Measurements from ENCODE around the gene ZNF467.

DNA sequence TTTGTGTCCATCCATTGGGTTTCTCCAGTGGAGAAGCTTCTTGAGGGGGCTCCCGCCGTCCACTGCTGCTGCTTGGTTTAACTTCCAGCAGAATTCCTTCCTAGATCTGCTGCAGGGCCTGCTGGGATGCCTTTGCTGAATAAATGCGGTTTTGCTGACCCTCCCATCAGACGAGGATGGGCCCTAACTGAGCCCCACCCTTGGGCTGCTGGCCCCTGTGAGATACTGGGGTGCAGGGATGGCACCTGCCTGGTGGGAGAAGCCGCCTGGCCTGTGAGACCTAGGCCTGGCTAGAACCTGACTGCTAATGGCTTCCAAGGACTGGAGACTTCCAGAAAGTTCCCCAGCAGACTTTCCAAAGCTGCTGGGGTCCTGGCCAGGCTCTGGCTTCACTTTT lies 43.8 kb downstream of the ZNF467 start:
- TF ChIP-seq, protein P1, sequence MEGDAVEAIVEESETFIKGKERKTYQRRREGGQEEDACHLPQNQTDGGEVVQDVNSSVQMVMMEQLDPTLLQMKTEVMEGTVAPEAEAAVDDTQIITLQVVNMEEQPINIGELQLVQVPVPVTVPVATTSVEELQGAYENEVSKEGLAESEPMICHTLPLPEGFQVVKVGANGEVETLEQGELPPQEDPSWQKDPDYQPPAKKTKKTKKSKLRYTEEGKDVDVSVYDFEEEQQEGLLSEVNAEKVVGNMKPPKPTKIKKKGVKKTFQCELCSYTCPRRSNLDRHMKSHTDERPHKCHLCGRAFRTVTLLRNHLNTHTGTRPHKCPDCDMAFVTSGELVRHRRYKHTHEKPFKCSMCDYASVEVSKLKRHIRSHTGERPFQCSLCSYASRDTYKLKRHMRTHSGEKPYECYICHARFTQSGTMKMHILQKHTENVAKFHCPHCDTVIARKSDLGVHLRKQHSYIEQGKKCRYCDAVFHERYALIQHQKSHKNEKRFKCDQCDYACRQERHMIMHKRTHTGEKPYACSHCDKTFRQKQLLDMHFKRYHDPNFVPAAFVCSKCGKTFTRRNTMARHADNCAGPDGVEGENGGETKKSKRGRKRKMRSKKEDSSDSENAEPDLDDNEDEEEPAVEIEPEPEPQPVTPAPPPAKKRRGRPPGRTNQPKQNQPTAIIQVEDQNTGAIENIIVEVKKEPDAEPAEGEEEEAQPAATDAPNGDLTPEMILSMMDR (IDR thresholded peaks at IDR 0.05) = no peak
- TF ChIP-seq POLR2A (IDR thresholded peaks at IDR 0.05) = no peak
